Measurements from ENCODE around the gene RNF180.

- TF ChIP-seq CTCF (IDR thresholded peaks at IDR 0.05 in 4 of 5, conservative IDR thresholded peaks at IDR 0.05 in 1 of 5), result no peak
- TF ChIP-seq POLR2A (IDR thresholded peaks at IDR 0.05), result no peak
Observed at GRCh38 chr5:64183956-64184355, 18.3 kb downstream of the RNF180 start.
